DOHH2 (cell line): Measurements from ENCODE around the gene ANKRD1.

Experiments
- CTCF ChIP-seq: fragments of 200-600 bp; sonication (generic); IDR thresholded peaks from one replicate; pipeline ENCODE4 v1.5.1; 2014; ENCODE audit warnings: antibody characterized with exemption, mild to moderate bottlenecking, low read depth, low read length; ENCODE audit not compliant: poor library complexity, severe bottlenecking
- EZH2phosphoT487 ChIP-seq: fragments of 200-600 bp; sonication (generic); IDR thresholded peaks from 2 replicates; pipeline ENCODE4 v1.6.1; 2017; ENCODE audit warnings: borderline replicate concordance, mild to moderate bottlenecking, antibody characterized with exemption, low read length, moderate library complexity, mixed read lengths

- TF ChIP-seq CTCF (no peak), EZH2phosphoT487 (no peak)
Observed at GRCh38 chr10:90920986-90921666, at the start of gene ANKRD1.
